H1 (cell line): ENCODE results near the gene POLN. TPM values are rescaled to one million over a fixed set of nuclear protein-coding genes. Genes with fewer than 3 reads are reported as not detected.

Source experiments
- CTCF ChIA-PET: fragments of 300-600 bp; sonication (Branson Sonifier 250); formaldehyde crosslinking; loops from one replicate; lab custom pipeline; 2021; ENCODE audit not compliant: partially characterized antibody; lab: Charles Lee
- POLR2A ChIA-PET: fragments of 300-600 bp; sonication (Branson Sonifier 250); formaldehyde crosslinking; loops from one replicate; lab custom pipeline; 2021; ENCODE audit warnings: inconsistent platforms; ENCODE audit not compliant: partially characterized antibody; lab: Charles Lee
- DNase-seq, 2 experiments: peaks; one replicate each; pipeline versions ENCODE4 v3.0.0 to v3.0.0-alpha.2; 2010 to 2022; ENCODE audit warnings: low spot score in 2 of 2, low read depth in 1 of 2, mixed read lengths in 1 of 2
- FAIRE-seq: peaks from 2 replicates; lab custom pipeline; 2011; peaks lifted over from hg19 to GRCh38; lab: Jason Lieb, UNC
- H2AFZ ChIP-seq: 2 replicates; pipeline ENCODE4 v1.8.1; 2012; ENCODE audit warnings: low read length, inconsistent platforms
- H2AK5ac ChIP-seq: 2 replicates; pipeline ENCODE4 v1.6.1; 2013; ENCODE audit warnings: low read depth, low read length
- H2BK120ac ChIP-seq: replicated peaks from 2 replicates; pipeline ENCODE3; 2013; ENCODE audit warnings: low read depth, low read length, inconsistent platforms
- H2BK12ac ChIP-seq: 2 replicates; pipeline ENCODE4 v1.6.1; 2013; ENCODE audit warnings: low read depth, low read length
- H2BK15ac ChIP-seq: 2 replicates; pipeline ENCODE4 v1.6.1; 2013; ENCODE audit warnings: low read length
- H2BK20ac ChIP-seq: 2 replicates; pipeline ENCODE4 v1.6.1; 2013; ENCODE audit warnings: low read length
- H2BK5ac ChIP-seq: 2 replicates; pipeline ENCODE4 v1.6.1; 2013; ENCODE audit warnings: low read depth, low read length
- H3K14ac ChIP-seq: 2 replicates; pipeline ENCODE4 v1.6.1; 2013; ENCODE audit warnings: inconsistent platforms; ENCODE audit not compliant: insufficient read length
- H3K18ac ChIP-seq: 2 replicates; pipeline ENCODE4 v1.6.1; 2013; ENCODE audit warnings: low read length; ENCODE audit errors: extremely low read depth
- H3K23ac ChIP-seq: 2 replicates; pipeline ENCODE4 v1.6.1; 2013; ENCODE audit warnings: inconsistent platforms; ENCODE audit not compliant: insufficient read length
- H3K23me2 ChIP-seq: 2 replicates; pipeline ENCODE4 v1.6.1; 2013; ENCODE audit warnings: low read depth, low read length
- H3K27ac ChIP-seq: 2 replicates; pipeline ENCODE4 v1.6.1; 2011; ENCODE audit warnings: low read depth, low read length, inconsistent platforms
- H3K27me3 ChIP-seq, 4 experiments: replicated peaks in 1 of 4; 1 replicate in 1 of 4; 2 replicates in 3 of 4; pipeline versions ENCODE4 v1.6.1 to v1.8.1; 2011 to 2013; ENCODE audit warnings: low read length in 3 of 4, mild to moderate bottlenecking in 3 of 4, inconsistent platforms in 2 of 4, mixed read lengths in 2 of 4, moderate library complexity in 1 of 4; ENCODE audit not compliant: control insufficient read depth in 3 of 4, insufficient read depth in 3 of 4; ENCODE audit errors: extremely low read depth in 1 of 4
- H3K36me3 ChIP-seq, 4 experiments: 2 replicates each; pipeline versions ENCODE4 v1.6.1 to v1.8.1; 2011 to 2013; ENCODE audit warnings: mild to moderate bottlenecking in 4 of 4, low read length in 3 of 4, moderate library complexity in 2 of 4, control low read depth in 1 of 4, inconsistent platforms in 1 of 4; ENCODE audit not compliant: insufficient read depth in 4 of 4, control insufficient read depth in 2 of 4
- H3K4ac ChIP-seq: replicated peaks from 2 replicates; pipeline ENCODE3; 2013; ENCODE audit warnings: low read length, low read depth, mixed read lengths, inconsistent platforms; ENCODE audit not compliant: insufficient read length
- H3K4me1 ChIP-seq, 4 experiments: replicated peaks in 1 of 4; 1 replicate in 1 of 4; 2 replicates in 3 of 4; pipeline versions ENCODE4 v1.6.1 to v1.8.1; 2011 to 2013; ENCODE audit warnings: low read length in 3 of 4, inconsistent platforms in 2 of 4, mixed read lengths in 1 of 4; ENCODE audit not compliant: insufficient read depth in 4 of 4, control insufficient read depth in 3 of 4
- H3K4me2 ChIP-seq, 2 experiments: 2 replicates each; pipeline versions ENCODE4 v1.6.1 to v1.8.1; 2011 to 2013; ENCODE audit warnings: low read depth in 2 of 2, low read length in 2 of 2, control low read depth in 1 of 2, inconsistent platforms in 1 of 2, mild to moderate bottlenecking in 1 of 2; ENCODE audit not compliant: insufficient read depth in 1 of 2
- H3K4me3 ChIP-seq, 4 experiments: fragments of 200-600, 300-600 bp in 1 of 4; sonication (generic), shearing (Covaris generic), sonication (Bioruptor Twin) in 1 of 4; 2 replicates each; pipeline versions ENCODE4 v1.5.1 to v1.8.1; 2011 to 2016; ENCODE audit warnings: low read length in 4 of 4, low read depth in 3 of 4, control low read depth in 2 of 4, inconsistent platforms in 2 of 4, mild to moderate bottlenecking in 2 of 4, mixed read lengths in 1 of 4, moderate library complexity in 1 of 4; ENCODE audit not compliant: insufficient read depth in 2 of 4; ENCODE audit errors: extremely low read depth in 1 of 4
- H3K56ac ChIP-seq: replicated peaks from 2 replicates; pipeline ENCODE3; 2013; ENCODE audit warnings: low read depth, mild to moderate bottlenecking, mixed read lengths, low read length, inconsistent platforms; ENCODE audit not compliant: insufficient read length
- H3K79me1 ChIP-seq: 2 replicates; pipeline ENCODE4 v1.6.1; 2013; ENCODE audit warnings: low read depth, low read length, control low read depth
- H3K79me2 ChIP-seq, 2 experiments: 2 replicates each; pipeline versions ENCODE4 v1.6.1 to v1.8.1; 2012 to 2013; ENCODE audit warnings: low read length in 2 of 2, mild to moderate bottlenecking in 2 of 2, inconsistent platforms in 1 of 2; ENCODE audit not compliant: insufficient read depth in 2 of 2, control insufficient read depth in 1 of 2
- H3K9ac ChIP-seq, 4 experiments: replicated peaks in 1 of 4; 1 replicate in 1 of 4; 2 replicates in 3 of 4; pipeline versions ENCODE4 v1.6.1 to v1.8.1; 2011 to 2013; ENCODE audit warnings: low read depth in 3 of 4, low read length in 3 of 4, control low read depth in 2 of 4, mild to moderate bottlenecking in 2 of 4, moderate library complexity in 2 of 4, inconsistent platforms in 1 of 4; ENCODE audit errors: extremely low read depth in 1 of 4
- H3K9me3 ChIP-seq, 2 experiments: 2 replicates each; pipeline versions ENCODE4 v1.6.1 to v1.8.1; 2012 to 2013; ENCODE audit warnings: mild to moderate bottlenecking in 2 of 2, moderate library complexity in 2 of 2, control low read depth in 1 of 2, inconsistent platforms in 1 of 2, low read depth in 1 of 2, low read length in 1 of 2, mixed read lengths in 1 of 2; ENCODE audit not compliant: insufficient read depth in 2 of 2
- H4K20me1 ChIP-seq, 2 experiments: replicated peaks in 1 of 2; 2 replicates each; pipeline versions ENCODE3 to v1.8.1; 2011 to 2013; ENCODE audit warnings: inconsistent platforms in 2 of 2, low read length in 2 of 2, mild to moderate bottlenecking in 1 of 2; ENCODE audit not compliant: insufficient read depth in 2 of 2, control insufficient read depth in 1 of 2
- H4K5ac ChIP-seq: 2 replicates; pipeline ENCODE4 v1.6.1; 2013; ENCODE audit warnings: low read length, low read depth, mixed read lengths, inconsistent platforms; ENCODE audit not compliant: insufficient read length
- H4K8ac ChIP-seq: 2 replicates; pipeline ENCODE4 v1.8.0; 2013; ENCODE audit warnings: mild to moderate bottlenecking, moderate library complexity, low read length, inconsistent platforms; ENCODE audit not compliant: insufficient read depth; ENCODE audit errors: extremely low read depth
- H4K91ac ChIP-seq: replicated peaks from 2 replicates; pipeline ENCODE3; 2013; ENCODE audit warnings: low read length, mixed read lengths, inconsistent platforms; ENCODE audit not compliant: insufficient read length
- CEBPB ChIP-seq: IDR thresholded peaks from 2 replicates; pipeline ENCODE4 v1.6.1; 2012; ENCODE audit warnings: low read depth, low read length
- SP1 ChIP-seq: IDR thresholded peaks from 2 replicates; pipeline ENCODE4 v1.6.1; 2011; ENCODE audit warnings: low read depth, low read length
- TBP ChIP-seq: IDR thresholded peaks from 2 replicates; pipeline ENCODE4 v1.6.1; 2011; ENCODE audit warnings: low read depth, low read length, improper control_type of control experiment
- YY1 ChIP-seq: IDR thresholded peaks from 2 replicates; pipeline ENCODE4 v1.6.1; 2011; ENCODE audit warnings: low read depth, mild to moderate bottlenecking, low read length
- WGBS, 2 experiments: shearing (Covaris generic) in 1 of 2; methylation state at CpG; one replicate each; pipeline versions ENCODE4 v1.1.6 to v1.1.7; 2013 to 2015; ENCODE audit warnings: low lambda C conversion rate in 2 of 2, mixed read lengths in 2 of 2, inconsistent platforms in 1 of 2, low coverage in 1 of 2, missing lambda C conversion rate in 1 of 2; ENCODE audit not compliant: insufficient replicate concordance in 2 of 2, insufficient coverage in 1 of 2, insufficient read length in 1 of 2; ENCODE audit errors: extremely low coverage in 1 of 2, missing lambda C conversion rate in 1 of 2; 5-methylcytosine and 5-hydroxymethylcytosine counted together
- polyA plus RNA-seq, 7 experiments: library from polyadenylated mRNA; depleted of rRNA in 3 of 7; stranded (reverse) in 5 of 7; unstranded in 2 of 7; fragments of >200 nt in 5 of 7; fragments of 200-250 nt in 2 of 7; gene quantifications; 1 replicate in 5 of 7; 2 replicates in 1 of 7; 4 replicates in 1 of 7; pipeline versions ENCODE4 v1.2.1 to v1.2.3, GENCODE V29; 2011 to 2013; ENCODE audit warnings: missing spikeins in 2 of 7, mixed read lengths in 2 of 7
- total RNA-seq: library from RNA; stranded (reverse); fragmentation: NEBNext Ultra II Directional; extraction: Animal tissue kit (Norgen Biotek cat#: 25700); gene quantifications from 2 replicates; pipeline ENCODE4 v1.2.1, GENCODE V29; 2021

The POLN gene
- total and polyA plus RNA-seq, 2 of the 8 experiments (the other 6 are each of a cell fraction or from before 2014, with no cell fraction given) = 0.98 to 1.5 TPM

DNA sequence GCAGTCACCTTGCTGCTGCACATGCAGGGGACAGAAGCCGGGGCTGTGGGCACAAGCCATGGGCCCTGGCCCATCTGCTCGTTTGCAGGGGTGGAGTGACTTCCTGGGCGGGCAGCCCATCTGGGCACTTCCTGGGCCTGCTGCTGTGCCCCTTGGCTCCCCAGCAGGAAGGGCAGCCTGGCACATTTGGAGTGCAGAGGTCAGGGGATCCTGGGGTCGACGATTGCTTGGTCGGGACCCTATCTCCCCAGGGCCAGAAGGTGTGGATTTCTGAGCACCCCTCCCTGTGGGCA is 30.9 kb upstream of the POLN start:
- FAIRE-seq = no peak
- CTCF ChIA-PET = interaction anchor here (1.1 to 1.5 kb wide), 2 partner anchors 22 to 81 kb away, joined by 3 to 4 read pairs; no protein-coding TSS in a partner anchor
- Histone ChIP-seq H3K23ac (no peak overlapping the region), H2BK15ac (no peak overlapping the region), H2BK5ac (no peak overlapping the region), H4K5ac (no peak overlapping the region), H3K18ac (no peak overlapping the region), H3K9me3 (no peaks in the 10 kb centered on the region), H3K9ac (no peak overlapping the region), H3K56ac (no peak overlapping the region), H2AK5ac (no peak overlapping the region), H3K27me3 (no peaks in the 10 kb centered on the region), H2BK120ac (no peak overlapping the region), H3K14ac (no peak overlapping the region), H4K91ac (no peak overlapping the region), H3K4me3 (no peak overlapping the region), H3K27ac (no peak overlapping the region), H2BK12ac (no peak overlapping the region), H3K79me1 (no peaks in the 10 kb centered on the region), H3K23me2 (no peaks in the 10 kb centered on the region), H3K4ac (no peak overlapping the region), H2AFZ (no peak overlapping the region), H4K20me1 (peaks cover 0 to 1% of the 10 kb centered on the region in 2 experiments), H4K8ac (no peak overlapping the region), H3K36me3 (no peaks in the 10 kb centered on the region), H2BK20ac (no peak overlapping the region), H3K79me2 (no peaks in the 10 kb centered on the region), H3K4me1 (peaks cover 0 to 10% (median 7%) of the 10 kb centered on the region in 4 experiments; a peak in 5 of 7 replicates), H3K4me2 (no peak overlapping the region)
- no peak for DNase-seq
- TF ChIP-seq TBP (no peak), CEBPB (no peak), YY1 (no peak), SP1 (no peak)
- 97% methylated on average over 6 of the region's 6 CpGs; no CpG with 5 or more reads in 1 of the 2 experiments for WGBS, 2 experiments
- POLR2A ChIA-PET = no interaction called here
